Lung (tissue), 12 donors: ENCODE measurements around the gene ZBTB8OS. TPM values are rescaled to one million over a fixed set of nuclear protein-coding genes. Genes with fewer than 3 reads are reported as not detected.
"Not testable (repeated sequence)": the region's sequence is repeated elsewhere in the genome, so short reads cannot be mapped to it uniquely, and the experiment has no call there.

Experiments used
- ATAC-seq: fragments of 200-7000 bp; cut with Tn5 transposase; one replicate; pipeline ENCODE4 v1.9.1; 2020; ENCODE audit warnings: moderate number of reproducible peaks; ENCODE audit not compliant: insufficient read depth, low FRiP score
- DNase-seq, 3 donors: peaks; one replicate each; pipeline ENCODE4 v3.0.0-alpha.2; 2013 to 2017
- H3K27ac ChIP-seq, 2 donors: one replicate each; pipeline ENCODE4 v1.5.1; 2013; ENCODE audit warnings: mild to moderate bottlenecking in 2 of 2, moderate library complexity in 2 of 2, control low read depth in 1 of 2, inconsistent platforms in 1 of 2, low read depth in 1 of 2, low read length in 1 of 2
- H3K27me3 ChIP-seq, 3 donors: one replicate each; pipeline ENCODE4 v1.5.1; 2013; ENCODE audit warnings: low read length in 2 of 3; ENCODE audit not compliant: control insufficient read depth in 3 of 3, insufficient read depth in 3 of 3
- H3K36me3 ChIP-seq, 4 donors: one replicate each; pipeline ENCODE4 v1.5.1; 2013; ENCODE audit warnings: low read length in 4 of 4, mild to moderate bottlenecking in 1 of 4, moderate library complexity in 1 of 4; ENCODE audit not compliant: control insufficient read depth in 4 of 4, insufficient read depth in 4 of 4
- H3K4me1 ChIP-seq, 5 donors: one replicate each; pipeline ENCODE4 v1.5.1; 2013; ENCODE audit warnings: low read length in 5 of 5, mild to moderate bottlenecking in 2 of 5, moderate library complexity in 1 of 5; ENCODE audit not compliant: control insufficient read depth in 5 of 5, insufficient read depth in 5 of 5
- H3K4me3 ChIP-seq: one replicate; pipeline ENCODE4 v1.5.1; 2013; ENCODE audit warnings: mild to moderate bottlenecking, control low read depth, moderate library complexity
- H3K9ac ChIP-seq, 2 donors: one replicate each; pipeline ENCODE4 v1.5.1; 2013; ENCODE audit warnings: low read length in 2 of 2, control low read depth in 1 of 2; ENCODE audit not compliant: insufficient read depth in 1 of 2
- H3K9me3 ChIP-seq, 4 donors: one replicate each; pipeline ENCODE4 v1.5.1; 2013; ENCODE audit warnings: low read length in 3 of 4, mild to moderate bottlenecking in 1 of 4, moderate library complexity in 1 of 4; ENCODE audit not compliant: control insufficient read depth in 4 of 4, insufficient read depth in 3 of 4
- WGBS, 2 donors: extraction: QIAGEN DNeasy Blood & Tissue Kit; methylation state at CpG; one replicate each; pipeline ENCODE4 v1.1.7; 2013; 5-methylcytosine and 5-hydroxymethylcytosine counted together
- polyA plus RNA-seq, 2 donors: library from polyadenylated mRNA; stranded (reverse); fragments of 200-250 nt; gene quantifications; one replicate each; pipeline ENCODE4 v1.2.1, GENCODE V29; 2013
- total RNA-seq, 2 donors: library from RNA; depleted of rRNA in 1 of 2; stranded (reverse); fragments of >200 nt in 1 of 2; gene quantifications; one replicate each; pipeline ENCODE4 v1.2.1, GENCODE V29; 2014 to 2021
- TF ChIP-seq, protein P1 (sequence below): IDR thresholded peaks from 2 replicates; pipeline ENCODE4 v1.5.1; 2012; ENCODE audit warnings: mild to moderate bottlenecking; ENCODE audit errors: control extremely low read depth, extremely low read depth
- donor health status: control.
- donor health status: control.
- donor health status: Bipolar disorder and iron deficiency.
- donor health status: healthy.
- donor health status: DM: yes; HTN: yes; CAD: no.

ZBTB8OS gene
- total and polyA plus RNA-seq, 4 donors, result 26.7 to 86.1 (median 46.3) TPM

DNA sequence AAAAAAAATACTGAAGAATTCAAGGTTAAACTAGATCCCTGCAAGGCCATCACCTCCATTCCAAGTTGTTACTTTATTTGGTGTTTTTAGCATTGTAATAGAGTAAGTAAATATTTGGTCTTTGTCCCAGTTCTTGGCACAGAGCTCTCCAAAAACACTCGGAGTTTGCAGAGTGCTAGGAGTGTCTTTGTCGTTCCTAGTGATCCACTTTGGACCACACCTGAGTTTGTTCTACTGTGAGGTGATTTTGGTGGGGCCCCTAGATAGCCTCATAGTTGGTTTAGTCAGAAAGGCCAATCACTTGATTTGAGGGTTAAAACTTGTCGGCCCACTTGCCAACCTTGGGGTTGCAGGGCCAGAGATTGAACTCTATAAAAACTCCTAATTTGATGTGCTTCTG is 26.6 kb upstream of the ZBTB8OS start:
- DNase-seq, result no peak
- WGBS, 2 donors, result 29 to 70% methylated on average over 3 of the region's 3 CpGs

DNA sequence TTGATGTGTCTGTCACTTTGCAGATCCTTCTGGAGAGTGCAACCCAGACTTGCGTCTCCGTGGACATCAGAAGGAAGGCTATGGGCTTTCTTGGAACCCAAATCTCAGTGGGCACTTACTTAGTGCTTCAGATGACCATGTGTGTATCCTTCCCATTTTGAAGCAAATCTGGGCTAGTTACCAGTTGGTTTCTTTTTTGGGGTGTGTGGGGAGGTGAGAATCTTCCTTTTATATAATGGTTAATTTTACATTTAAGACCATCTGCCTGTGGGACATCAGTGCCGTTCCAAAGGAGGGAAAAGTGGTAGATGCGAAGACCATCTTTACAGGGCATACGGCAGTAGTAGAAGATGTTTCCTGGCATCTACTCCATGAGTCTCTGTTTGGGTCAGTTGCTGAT is 18.4 kb upstream of the ZBTB8OS start:
- H3K4me3 ChIP-seq, H3K27ac ChIP-seq, H3K9me3 ChIP-seq, H3K27me3 ChIP-seq, H3K4me1 ChIP-seq, H3K9ac ChIP-seq, ATAC-seq, DNase-seq: not testable (repeated sequence)
- 94 to 97% methylated on average over 5 of the region's 5 CpGs for WGBS, 2 donors
- H3K36me3 ChIP-seq, result peaks cover 19 to 68% (median 38%) of the 10 kb centered on the region in 4 donors

More for the DNA sequence above, 26.6 kb upstream of the ZBTB8OS start:
- H3K36me3 ChIP-seq, result peaks cover 25 to 48% (median 36%) of the 10 kb centered on the region in 4 donors
- H3K27me3 ChIP-seq, result no peaks in the 10 kb centered on the region
- H3K9me3 ChIP-seq, result no peaks in the 10 kb centered on the region
- TF ChIP-seq, protein P1, sequence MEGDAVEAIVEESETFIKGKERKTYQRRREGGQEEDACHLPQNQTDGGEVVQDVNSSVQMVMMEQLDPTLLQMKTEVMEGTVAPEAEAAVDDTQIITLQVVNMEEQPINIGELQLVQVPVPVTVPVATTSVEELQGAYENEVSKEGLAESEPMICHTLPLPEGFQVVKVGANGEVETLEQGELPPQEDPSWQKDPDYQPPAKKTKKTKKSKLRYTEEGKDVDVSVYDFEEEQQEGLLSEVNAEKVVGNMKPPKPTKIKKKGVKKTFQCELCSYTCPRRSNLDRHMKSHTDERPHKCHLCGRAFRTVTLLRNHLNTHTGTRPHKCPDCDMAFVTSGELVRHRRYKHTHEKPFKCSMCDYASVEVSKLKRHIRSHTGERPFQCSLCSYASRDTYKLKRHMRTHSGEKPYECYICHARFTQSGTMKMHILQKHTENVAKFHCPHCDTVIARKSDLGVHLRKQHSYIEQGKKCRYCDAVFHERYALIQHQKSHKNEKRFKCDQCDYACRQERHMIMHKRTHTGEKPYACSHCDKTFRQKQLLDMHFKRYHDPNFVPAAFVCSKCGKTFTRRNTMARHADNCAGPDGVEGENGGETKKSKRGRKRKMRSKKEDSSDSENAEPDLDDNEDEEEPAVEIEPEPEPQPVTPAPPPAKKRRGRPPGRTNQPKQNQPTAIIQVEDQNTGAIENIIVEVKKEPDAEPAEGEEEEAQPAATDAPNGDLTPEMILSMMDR, result no peak
- no peak overlapping the region for H3K27ac ChIP-seq
- ATAC-seq, result no peak
- no peak overlapping the region for H3K4me3 ChIP-seq
- no peak overlapping the region for H3K9ac ChIP-seq
- peaks cover 0 to 6% (median 3%) of the 10 kb centered on the region in 5 donors for H3K4me1 ChIP-seq

- WGBS, 2 donors, result 76 to 89% methylated on average over 12 of the region's 12 CpGs
- no peak overlapping the region for H3K27ac ChIP-seq
- no peaks in the 10 kb centered on the region for H3K4me1 ChIP-seq
- ATAC-seq (no peak), DNase-seq (no peak)
- H3K9me3 ChIP-seq, result no peaks in the 10 kb centered on the region
- no peak overlapping the region for H3K4me3 ChIP-seq
- no peak overlapping the region for H3K9ac ChIP-seq
- no peaks in the 10 kb centered on the region for H3K27me3 ChIP-seq
- TF ChIP-seq, protein P1, result no peak
- peaks cover 19 to 61% (median 28%) of the 10 kb centered on the region in 4 donors for H3K36me3 ChIP-seq
These were observed 16.7 kb upstream of the ZBTB8OS start for GRCh38 chr1:32666901-32667566.

GRCh38 chr1:32665915-32666314 is 15.6 kb upstream of the ZBTB8OS start:
- H3K27me3 ChIP-seq, result no peaks in the 10 kb centered on the region
- H3K9me3 ChIP-seq, result no peaks in the 10 kb centered on the region
- TF ChIP-seq, protein P1, result no peak
- peaks cover 17 to 61% (median 27%) of the 10 kb centered on the region in 4 donors for H3K36me3 ChIP-seq
- no peak overlapping the region for H3K27ac ChIP-seq
- no peaks in the 10 kb centered on the region for H3K4me1 ChIP-seq
- no peak for ATAC-seq
- WGBS, 2 donors, result 52 to 75% methylated on average over 1 of the region's 1 CpG
- no peak for DNase-seq
- no peak overlapping the region for H3K4me3 ChIP-seq
- no peak overlapping the region for H3K9ac ChIP-seq
